GM12801 (cell line): ENCODE data around the gene KIF1B.

Experiments used
- CTCF ChIP-seq: IDR thresholded peaks from one replicate; pipeline ENCODE4 v1.5.1; 2011; ENCODE audit warnings: control low read depth; ENCODE audit not compliant: insufficient read length; ENCODE audit errors: extremely low read depth

Gene KIF1B

DNA sequence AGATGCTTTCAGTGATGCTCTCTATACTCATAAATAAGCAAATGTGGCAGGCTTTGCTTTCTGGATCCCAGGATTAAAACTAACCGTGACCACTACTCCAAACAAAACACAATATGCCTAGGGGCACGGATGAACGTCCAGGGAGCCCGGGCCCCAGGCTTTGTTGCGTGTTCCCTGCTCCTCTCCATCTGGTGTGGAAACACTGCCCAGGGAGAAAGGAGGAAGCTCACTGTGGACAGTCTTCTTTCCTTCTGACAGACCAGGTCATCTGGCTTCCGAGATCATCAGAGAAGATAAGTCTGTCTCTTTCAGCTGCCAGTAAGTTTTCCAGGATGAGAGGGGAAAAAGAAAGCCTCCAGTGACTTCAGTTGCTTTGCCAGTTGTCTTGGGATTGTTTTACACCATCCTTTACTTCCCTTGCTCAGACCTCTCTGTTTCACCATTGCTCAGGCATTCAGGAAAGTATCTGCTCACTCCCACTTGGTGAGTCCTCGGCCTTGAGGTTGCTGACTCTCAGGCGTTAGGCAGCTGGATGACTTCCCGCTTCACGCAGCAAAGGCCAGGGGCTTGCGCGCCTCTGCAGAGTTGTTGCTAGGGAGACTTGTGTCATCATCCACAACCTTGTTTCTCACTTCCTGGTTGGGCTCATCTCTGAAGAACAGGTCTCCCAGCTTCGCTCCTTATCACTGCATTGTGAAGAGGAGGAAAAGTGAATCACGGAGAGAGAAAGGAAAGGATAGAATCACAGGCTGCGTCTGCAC is 167.9 kb downstream of the KIF1B start:
- TF ChIP-seq CTCF, result no peak

DNA sequence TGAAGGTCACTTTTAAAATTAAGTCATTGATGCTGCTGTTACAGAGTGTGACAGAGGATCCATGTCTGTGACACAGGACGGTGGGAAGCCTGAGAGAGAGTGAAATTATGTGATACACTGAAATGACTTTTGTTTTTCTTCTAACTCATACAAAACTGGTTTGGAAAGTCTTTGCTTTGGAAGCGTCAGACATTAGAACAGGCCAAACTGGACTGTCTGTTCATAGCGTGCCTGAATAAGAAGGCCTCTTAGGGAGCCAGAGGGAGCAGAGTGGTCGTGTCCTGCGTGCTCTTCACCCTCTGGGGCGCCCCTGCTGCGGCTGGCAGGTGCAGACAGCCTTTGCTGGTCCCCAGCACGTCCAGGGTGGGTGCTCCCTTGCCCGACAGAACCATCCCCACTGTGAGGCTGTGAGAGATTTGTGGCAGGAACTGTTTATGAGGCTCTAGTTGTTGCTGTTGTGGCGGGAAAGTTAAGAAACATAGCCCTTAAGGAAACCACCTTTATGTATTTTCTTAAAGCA is 168.8 kb downstream of the KIF1B start:
- no peak for TF ChIP-seq CTCF

DNA sequence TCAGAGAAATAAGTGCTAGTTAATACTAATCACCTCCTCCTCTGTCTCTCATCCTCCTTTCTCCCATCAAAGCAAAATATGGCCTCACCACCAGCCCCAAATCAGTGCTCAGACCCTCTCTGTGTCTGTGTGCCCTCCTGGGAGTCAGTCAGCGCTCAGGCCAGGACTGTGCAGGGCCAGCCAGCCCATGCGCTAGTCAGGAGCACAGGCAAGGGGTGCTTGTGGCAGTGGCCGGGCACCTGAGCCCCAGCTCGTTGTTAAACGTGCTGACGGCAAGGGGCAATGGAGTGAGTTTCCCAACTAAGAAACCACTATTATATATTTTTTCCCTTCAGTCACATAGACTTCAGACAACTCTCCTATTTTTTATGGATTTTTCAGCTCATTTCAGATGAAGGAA is 169.3 kb downstream of the KIF1B start:
- no peak for TF ChIP-seq CTCF

DNA sequence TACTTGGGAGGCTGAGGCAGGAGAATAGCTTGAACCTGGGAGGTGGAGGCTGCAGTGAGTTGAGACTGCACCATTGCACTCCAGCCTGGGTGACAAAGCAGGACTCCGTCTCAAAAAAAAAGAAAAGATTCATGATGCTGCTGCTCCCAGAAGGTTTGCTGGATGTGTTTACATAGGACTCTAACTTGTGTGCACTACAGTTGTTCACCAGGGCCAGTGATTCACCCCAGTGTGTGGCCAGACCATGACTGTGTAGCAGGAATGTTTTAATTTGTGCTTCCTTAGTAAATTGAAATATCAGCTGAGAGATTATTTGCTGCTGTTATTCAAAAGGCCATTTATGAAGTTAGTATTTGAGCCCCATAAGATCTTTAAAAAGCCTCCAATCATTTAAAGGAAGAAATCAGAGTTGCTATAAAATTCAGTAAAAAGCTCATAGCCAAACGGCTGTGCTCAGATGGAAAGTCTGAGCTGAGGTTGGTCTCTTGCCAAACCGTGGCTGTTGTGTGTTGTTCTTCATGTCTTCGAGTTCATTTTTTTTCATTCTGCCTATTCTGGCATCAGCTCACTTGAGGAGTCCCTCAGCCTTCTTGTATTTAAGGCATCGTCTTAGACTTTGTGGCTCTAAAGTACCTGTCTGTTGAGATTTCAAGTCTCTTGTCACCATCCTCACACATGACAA is 170.4 kb downstream of the KIF1B start:
- no peak for TF ChIP-seq CTCF

DNA sequence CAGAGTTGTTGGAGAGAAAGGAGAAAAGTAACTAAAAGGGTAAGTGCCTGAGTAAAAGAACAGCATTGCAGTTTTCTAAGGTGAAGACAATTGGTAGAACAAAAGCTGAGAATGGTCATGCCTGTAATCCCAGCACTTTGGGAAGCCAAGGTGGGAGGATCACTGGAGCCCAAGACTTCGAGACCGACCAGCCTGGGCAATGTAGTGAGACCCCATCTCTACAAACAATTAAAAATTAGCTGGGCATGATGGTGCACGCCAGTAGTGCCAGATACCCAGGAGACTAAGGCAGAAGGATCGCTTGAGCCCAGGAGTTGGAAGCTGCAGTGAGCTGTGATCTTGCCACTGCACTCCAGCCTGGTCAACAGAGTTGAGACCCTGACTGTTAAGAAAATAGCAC is 173.3 kb downstream of the KIF1B start:
- no peak for TF ChIP-seq CTCF

DNA sequence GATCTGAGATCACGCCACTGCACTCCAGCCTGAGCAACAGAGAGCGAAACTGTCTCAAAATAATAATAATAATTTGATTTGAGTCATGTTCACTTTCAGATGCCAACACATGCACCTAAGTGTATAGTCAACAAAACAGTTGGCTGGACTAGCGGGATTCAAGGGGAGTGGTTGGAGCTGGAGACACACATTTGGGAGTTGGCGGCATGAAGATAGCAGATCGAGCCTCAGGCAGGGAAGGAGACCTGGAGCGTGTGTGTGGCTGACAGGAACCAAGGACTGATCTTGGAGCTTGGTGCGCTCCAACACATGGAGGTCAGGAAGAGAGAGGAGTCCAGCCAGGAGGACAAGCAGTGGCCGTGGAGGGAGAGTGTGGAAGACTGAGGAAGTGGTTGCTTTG is 173.8 kb downstream of the KIF1B start:
- no peak for TF ChIP-seq CTCF

DNA sequence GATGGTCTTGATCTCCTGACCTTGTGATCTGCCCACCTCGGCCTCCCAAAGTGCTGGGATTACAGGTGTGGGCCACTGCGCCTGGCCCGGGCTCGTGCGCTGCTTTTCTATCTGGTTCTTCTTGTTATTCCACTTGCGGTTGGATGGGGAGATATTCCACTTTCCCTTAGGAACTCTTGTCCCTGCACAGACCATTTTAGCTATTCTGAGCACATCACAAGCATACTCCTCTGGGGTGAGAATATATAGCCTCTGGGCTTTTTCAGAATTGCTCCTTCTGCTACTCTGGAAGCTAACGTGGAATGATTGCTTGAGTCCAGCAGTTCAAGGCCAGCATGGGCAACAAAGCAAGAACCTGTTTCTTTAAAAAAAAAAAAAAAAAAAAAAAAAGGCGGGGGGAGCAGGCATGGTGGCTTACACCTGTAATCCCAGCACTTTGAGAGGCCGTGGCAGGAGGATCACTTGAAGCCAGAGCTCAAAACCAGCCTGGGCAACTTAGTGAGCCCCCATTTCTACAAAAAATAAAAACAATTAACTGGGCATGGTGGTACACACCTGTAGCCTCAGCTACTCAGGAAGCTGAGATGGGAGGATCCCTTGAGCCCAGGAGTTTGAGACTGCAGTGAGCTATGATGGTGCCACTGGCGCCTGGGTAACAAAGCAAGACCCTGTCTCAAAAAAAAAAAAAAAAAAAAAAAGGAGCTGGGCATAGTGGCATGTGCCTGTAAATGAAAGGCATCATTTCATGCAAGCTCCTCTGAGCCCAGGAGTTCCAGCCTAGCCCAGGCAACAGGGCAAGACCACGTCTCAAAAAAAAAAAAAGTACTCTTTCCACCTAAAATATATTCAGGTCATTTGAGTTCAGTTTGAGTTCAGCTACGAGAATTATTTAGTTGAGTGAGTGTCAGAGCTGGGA is 176.6 kb downstream of the KIF1B start:
- no peak for TF ChIP-seq CTCF
